DOHH2 (cell line): ENCODE measurements around the gene SPINDOC.

ENCODE experiments used
- H3F3A ChIP-seq: fragments of 200-600 bp; sonication (generic), shearing (Covaris generic); 2 replicates; pipeline ENCODE4 v1.6.0; 2016; ENCODE audit warnings: antibody characterized with exemption, mild to moderate bottlenecking; ENCODE audit not compliant: control insufficient read depth, insufficient read depth
- H3K27ac ChIP-seq: fragments of 200-600 bp; sonication (generic); 2 replicates; pipeline ENCODE4 v1.5.1; 2014; ENCODE audit warnings: low read depth, mild to moderate bottlenecking, low read length, moderate library complexity
- H3K27me3 ChIP-seq: fragments of 200-600 bp; sonication (generic); 2 replicates; pipeline ENCODE4 v1.6.1; 2014; ENCODE audit warnings: mild to moderate bottlenecking, low read length, mixed read lengths; ENCODE audit not compliant: control insufficient read depth
- H3K36me3 ChIP-seq: fragments of 200-600 bp; sonication (generic); 2 replicates; pipeline ENCODE4 v1.6.1; 2014; ENCODE audit warnings: mild to moderate bottlenecking, low read length, moderate library complexity, mixed read lengths; ENCODE audit not compliant: control insufficient read depth
- H3K4me1 ChIP-seq: fragments of 200-600 bp; sonication (generic); 2 replicates; pipeline ENCODE4 v1.6.1; 2014; ENCODE audit warnings: mild to moderate bottlenecking, low read length, mixed read lengths; ENCODE audit not compliant: control insufficient read depth
- H3K4me2 ChIP-seq: fragments of 200-600 bp; sonication (generic); 2 replicates; pipeline ENCODE4 v1.6.0; 2014; ENCODE audit warnings: mild to moderate bottlenecking, low read length, moderate library complexity
- H3K4me3 ChIP-seq: fragments of 200-600 bp; sonication (generic); 2 replicates; pipeline ENCODE4 v1.5.1; 2014; ENCODE audit warnings: mild to moderate bottlenecking, low read length, mixed read lengths
- H3K79me2 ChIP-seq: fragments of 200-600 bp; sonication (generic); 2 replicates; pipeline ENCODE4 v1.6.1; 2014; ENCODE audit warnings: mild to moderate bottlenecking, low read length, mixed read lengths; ENCODE audit not compliant: control insufficient read depth
- H3K9me2 ChIP-seq: fragments of 200-600 bp; sonication (generic); replicated peaks from 2 replicates; pipeline ENCODE4 v1.6.1; 2014; ENCODE audit warnings: mild to moderate bottlenecking, low read length, mixed read lengths; ENCODE audit not compliant: control insufficient read depth
- H3K9me3 ChIP-seq: fragments of 200-600 bp; sonication (generic); 2 replicates; pipeline ENCODE4 v1.6.1; 2014; ENCODE audit warnings: antibody characterized with exemption, low read length, mixed read lengths; ENCODE audit not compliant: control insufficient read depth, insufficient read depth
- H4K20me1 ChIP-seq: fragments of 200-600 bp; sonication (generic); 2 replicates; pipeline ENCODE4 v1.6.0; 2014; ENCODE audit warnings: low read depth, mild to moderate bottlenecking, antibody characterized with exemption, low read length, moderate library complexity; ENCODE audit not compliant: control insufficient read depth, insufficient read depth
- CTCF ChIP-seq: fragments of 200-600 bp; sonication (generic); IDR thresholded peaks from one replicate; pipeline ENCODE4 v1.5.1; 2014; ENCODE audit warnings: antibody characterized with exemption, mild to moderate bottlenecking, low read depth, low read length; ENCODE audit not compliant: poor library complexity, severe bottlenecking
- EZH2phosphoT487 ChIP-seq: fragments of 200-600 bp; sonication (generic); IDR thresholded peaks from 2 replicates; pipeline ENCODE4 v1.6.1; 2017; ENCODE audit warnings: borderline replicate concordance, mild to moderate bottlenecking, antibody characterized with exemption, low read length, moderate library complexity, mixed read lengths

SPINDOC gene

GRCh38 chr11:63867511-63867910, 54.3 kb downstream of the SPINDOC start:
- H3K4me1 ChIP-seq: peaks cover 25% of the 10 kb centered on the region
- H3F3A ChIP-seq: peaks cover 11% of the 10 kb centered on the region
- H3K36me3 ChIP-seq: peaks cover 56% of the 10 kb centered on the region
- peaks cover 89% of the 10 kb centered on the region for H3K79me2 ChIP-seq
- no peak overlapping the region for H3K4me3 ChIP-seq
- no peaks in the 10 kb centered on the region for H3K27me3 ChIP-seq
- peaks cover 3% of the 10 kb centered on the region; the same call in 1 of the 2 replicates for H3K9me3 ChIP-seq
- H3K4me2 ChIP-seq: no peak overlapping the region
- TF ChIP-seq CTCF (no peak), EZH2phosphoT487 (no peak)
- H3K9me2 ChIP-seq: no peaks in the 10 kb centered on the region
- H4K20me1 ChIP-seq: peaks cover 14% of the 10 kb centered on the region; the same call in 1 of the 2 replicates
- H3K27ac ChIP-seq: no peak overlapping the region

GRCh38 chr11:63868399-63869064, 55.3 kb downstream of the SPINDOC start:
- peaks cover 14% of the 10 kb centered on the region; the same call in 1 of the 2 replicates for H4K20me1 ChIP-seq
- H3K36me3 ChIP-seq: peaks cover 50% of the 10 kb centered on the region
- no peak overlapping the region for H3K4me2 ChIP-seq
- no peaks in the 10 kb centered on the region for H3K9me2 ChIP-seq
- H3K79me2 ChIP-seq: peaks cover 90% of the 10 kb centered on the region
- H3K4me3 ChIP-seq: no peak overlapping the region
- peaks cover 11% of the 10 kb centered on the region for H3F3A ChIP-seq
- H3K27me3 ChIP-seq: no peaks in the 10 kb centered on the region
- no peak overlapping the region for H3K27ac ChIP-seq
- TF ChIP-seq CTCF (no peak), EZH2phosphoT487 (no peak)
- H3K9me3 ChIP-seq: peaks cover 3% of the 10 kb centered on the region; the same call in 1 of the 2 replicates
- H3K4me1 ChIP-seq: peaks cover 25% of the 10 kb centered on the region

DNA sequence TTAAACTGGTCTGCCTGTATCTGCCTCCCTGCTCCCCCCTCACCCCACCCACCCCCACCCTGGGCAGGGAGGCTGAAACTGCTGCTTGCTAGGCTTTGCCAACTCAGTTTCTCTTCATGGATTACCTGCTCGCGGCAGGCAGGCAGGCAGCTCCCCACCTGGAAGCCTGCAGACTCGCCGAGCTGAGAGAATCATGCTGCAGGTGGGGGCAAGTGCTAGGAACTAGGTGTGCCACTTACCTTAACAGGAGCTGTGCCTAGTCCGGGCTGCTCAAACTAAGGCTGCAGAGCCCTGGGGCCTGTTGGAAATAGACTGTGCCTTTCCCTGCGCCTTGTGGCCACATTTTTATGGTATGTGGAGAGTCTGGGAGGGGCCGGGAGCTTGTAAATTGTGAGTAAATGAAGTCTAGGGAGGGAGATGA, 55.9 kb downstream of the SPINDOC start:
- Histone ChIP-seq H3K27me3 (no peaks in the 10 kb centered on the region), H3K4me2 (no peak overlapping the region), H3K79me2 (peaks cover 95% of the 10 kb centered on the region), H3K4me3 (no peak overlapping the region), H4K20me1 (peaks cover 14% of the 10 kb centered on the region; the same call in 1 of the 2 replicates), H3F3A (peaks cover 11% of the 10 kb centered on the region), H3K36me3 (peaks cover 50% of the 10 kb centered on the region), H3K9me3 (peaks cover 3% of the 10 kb centered on the region; the same call in 1 of the 2 replicates), H3K27ac (no peak overlapping the region), H3K4me1 (peaks cover 25% of the 10 kb centered on the region), H3K9me2 (no peaks in the 10 kb centered on the region)
- no peak for TF ChIP-seq EZH2phosphoT487
- TF ChIP-seq CTCF: no peak
